ENCODE results near the gene TNS4. TPM values are rescaled to one million over a fixed set of nuclear protein-coding genes. Genes with fewer than 3 reads are reported as not detected.

The TNS4 gene
- total RNA-seq, 1 experiment from 2014 or later, result not detected

GRCh38 chr17:40500709-40501108 is 714 bp downstream of the TNS4 start:
- DNase-seq (ENCODE audit: low read depth), result no peak
- in situ Hi-C loops (cut with HindIII; ENCODE audit: low pct_unique_long_range_greater_than_20kb, low sequenced_read_pairs), result no loop called here

DNA sequence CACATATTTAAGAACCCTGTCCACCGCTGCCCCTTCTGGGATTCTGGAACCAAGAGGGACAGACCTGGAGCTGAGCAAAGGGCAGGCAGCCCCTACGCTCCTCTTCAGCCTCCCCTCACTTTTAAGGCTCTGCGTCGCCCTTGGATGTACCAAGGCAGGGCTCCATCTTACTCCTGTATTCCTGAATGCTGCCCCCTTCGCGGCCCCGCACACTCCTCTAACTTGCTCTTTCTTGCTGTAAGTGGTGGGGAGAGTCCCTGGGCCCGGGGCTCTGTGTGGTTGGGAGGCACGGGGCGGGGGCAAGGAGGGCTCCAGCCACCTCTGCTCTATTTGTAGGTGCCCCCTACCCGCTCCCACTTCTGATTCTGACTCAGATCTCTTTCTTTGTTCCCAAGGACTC is 1.2 kb downstream of the TNS4 start:
- DNase-seq (ENCODE audit: low read depth), result no peak
- in situ Hi-C loops (cut with HindIII; ENCODE audit: low pct_unique_long_range_greater_than_20kb, low sequenced_read_pairs), result no loop called here

- in situ Hi-C loops (cut with HindIII; ENCODE audit: low pct_unique_long_range_greater_than_20kb, low sequenced_read_pairs), result no loop called here
- DNase-seq (ENCODE audit: low read depth), result peak; percentile 62
These were observed 1.8 kb downstream of the TNS4 start for GRCh38 chr17:40499551-40500189.

GRCh38 chr17:40498281-40499084 is 2.9 kb downstream of the TNS4 start:
- peak; percentile 50 for DNase-seq (ENCODE audit: low read depth)
- in situ Hi-C loops (cut with HindIII; ENCODE audit: low pct_unique_long_range_greater_than_20kb, low sequenced_read_pairs), result no loop called here

- in situ Hi-C loops (cut with HindIII; ENCODE audit: low pct_unique_long_range_greater_than_20kb, low sequenced_read_pairs), result no loop called here
- DNase-seq (ENCODE audit: low read depth), result no peak
These were observed 3.7 kb downstream of the TNS4 start for GRCh38 chr17:40497695-40498094.

GRCh38 chr17:40496634-40497420 is 4.6 kb downstream of the TNS4 start:
- in situ Hi-C loops (cut with HindIII; ENCODE audit: low pct_unique_long_range_greater_than_20kb, low sequenced_read_pairs), result no loop called here
- DNase-seq (ENCODE audit: low read depth), result no peak

- no peak for DNase-seq (ENCODE audit: low read depth)
- in situ Hi-C loops (cut with HindIII; ENCODE audit: low pct_unique_long_range_greater_than_20kb, low sequenced_read_pairs), result no loop called here
These were observed 5.3 kb downstream of the TNS4 start for GRCh38 chr17:40496170-40496569.

GRCh38 chr17:40495140-40495539 is 6.3 kb downstream of the TNS4 start:
- DNase-seq (ENCODE audit: low read depth), result no peak
- in situ Hi-C loops (cut with HindIII; ENCODE audit: low pct_unique_long_range_greater_than_20kb, low sequenced_read_pairs), result no loop called here

DNA sequence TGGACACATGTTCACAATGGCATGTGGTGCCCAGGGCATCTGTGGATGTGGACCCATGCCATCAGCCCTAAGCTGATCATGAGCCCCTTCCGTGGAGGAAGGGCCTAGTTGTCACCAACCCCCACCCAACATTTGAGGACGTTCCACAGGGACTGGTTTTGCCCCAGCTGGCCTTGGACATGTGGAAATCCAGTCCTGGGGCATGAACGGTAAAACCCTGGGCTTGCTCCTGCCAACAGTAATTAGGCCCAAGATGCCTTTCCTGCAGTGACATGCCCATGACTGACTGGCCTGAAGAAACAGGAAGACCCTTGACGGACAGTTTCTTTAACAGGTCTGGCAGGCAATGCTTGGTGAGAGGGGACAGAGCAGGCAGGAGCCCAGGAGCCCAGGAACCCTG is 7.7 kb downstream of the TNS4 start:
- in situ Hi-C loops (cut with HindIII; ENCODE audit: low pct_unique_long_range_greater_than_20kb, low sequenced_read_pairs), result no loop called here
- no peak for DNase-seq (ENCODE audit: low read depth)

DNA sequence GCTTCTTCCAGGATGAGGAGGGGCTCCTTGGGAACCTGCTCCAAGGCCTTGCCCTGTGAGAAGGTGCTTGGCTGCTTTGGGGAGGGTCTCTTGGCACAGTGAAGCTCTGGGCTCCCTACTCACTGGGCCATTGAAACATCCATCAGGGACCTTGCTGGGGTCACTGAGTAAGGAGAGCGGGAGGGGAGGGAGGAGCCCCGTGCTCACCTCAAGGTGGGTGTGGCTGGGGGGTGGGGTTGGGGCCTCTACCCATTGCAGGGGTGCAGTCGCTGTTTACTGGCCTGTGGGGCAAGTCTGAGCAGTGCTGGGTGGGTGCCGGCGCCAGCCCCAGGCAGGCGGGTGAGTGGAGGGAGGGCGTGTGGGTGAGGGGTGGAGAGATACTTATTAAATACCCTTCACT is 9.9 kb downstream of the TNS4 start:
- DNase-seq (ENCODE audit: low read depth), result no peak
- in situ Hi-C loops (cut with HindIII; ENCODE audit: low pct_unique_long_range_greater_than_20kb, low sequenced_read_pairs), result no loop called here

DNA sequence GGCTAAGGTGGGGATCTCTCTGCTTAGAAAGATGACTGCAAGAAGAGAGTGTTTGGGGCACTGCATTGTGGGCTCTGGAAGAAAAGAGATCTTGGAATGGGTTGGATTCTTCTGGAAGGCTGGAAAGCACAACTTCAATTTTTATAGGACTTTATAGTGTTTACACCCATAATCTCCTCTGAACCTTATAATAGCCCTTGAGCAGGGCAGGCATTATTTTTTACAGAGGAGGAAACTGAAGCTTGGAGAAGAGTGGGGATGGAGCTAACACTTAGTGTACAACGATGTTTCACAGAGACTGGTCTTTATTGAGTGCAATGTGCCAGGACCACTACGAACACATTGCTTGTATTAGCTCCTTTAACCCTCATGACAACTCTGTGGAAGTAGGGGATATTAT is 10.4 kb downstream of the TNS4 start:
- in situ Hi-C loops (cut with HindIII; ENCODE audit: low pct_unique_long_range_greater_than_20kb, low sequenced_read_pairs), result no loop called here
- no peak for DNase-seq (ENCODE audit: low read depth)

- in situ Hi-C loops (cut with HindIII; ENCODE audit: low pct_unique_long_range_greater_than_20kb, low sequenced_read_pairs), result no loop called here
- DNase-seq (ENCODE audit: low read depth), result peak; percentile 74
These were observed 11.1 kb downstream of the TNS4 start for GRCh38 chr17:40490289-40490853.

DNA sequence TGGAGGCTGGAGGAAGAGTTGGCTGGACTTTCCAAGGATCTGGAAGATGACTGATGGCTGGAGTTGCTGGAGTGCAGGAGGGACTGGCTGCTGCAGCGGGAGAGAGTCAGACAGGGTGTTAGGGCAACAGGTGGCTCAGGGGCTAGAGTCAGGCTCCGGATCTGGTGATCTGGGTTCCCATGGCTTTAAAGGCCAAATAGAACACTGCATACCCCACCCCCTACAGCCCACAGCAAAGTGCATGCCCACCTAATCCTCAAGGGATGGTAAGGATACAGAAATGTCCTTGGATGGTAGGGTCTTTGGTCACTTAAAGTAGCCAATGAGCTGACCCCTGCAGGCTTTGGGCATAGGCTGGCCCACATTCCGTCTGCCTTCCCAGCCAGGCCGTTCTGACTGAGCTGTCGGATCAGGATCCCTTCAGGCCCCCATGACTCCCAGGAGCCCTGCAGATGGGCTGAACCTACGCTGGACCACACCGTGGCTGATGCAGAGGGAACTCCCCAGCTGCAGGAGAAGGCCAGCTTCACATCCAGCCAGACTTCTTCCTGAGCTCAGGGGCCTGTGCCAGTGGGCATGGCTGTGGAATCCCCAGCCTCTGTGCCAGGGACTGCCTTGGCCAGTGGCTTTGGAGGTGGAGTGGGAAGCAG is 13.9 kb downstream of the TNS4 start:
- no peak for DNase-seq (ENCODE audit: low read depth)
- in situ Hi-C loops (cut with HindIII; ENCODE audit: low pct_unique_long_range_greater_than_20kb, low sequenced_read_pairs), result no loop called here

DNA sequence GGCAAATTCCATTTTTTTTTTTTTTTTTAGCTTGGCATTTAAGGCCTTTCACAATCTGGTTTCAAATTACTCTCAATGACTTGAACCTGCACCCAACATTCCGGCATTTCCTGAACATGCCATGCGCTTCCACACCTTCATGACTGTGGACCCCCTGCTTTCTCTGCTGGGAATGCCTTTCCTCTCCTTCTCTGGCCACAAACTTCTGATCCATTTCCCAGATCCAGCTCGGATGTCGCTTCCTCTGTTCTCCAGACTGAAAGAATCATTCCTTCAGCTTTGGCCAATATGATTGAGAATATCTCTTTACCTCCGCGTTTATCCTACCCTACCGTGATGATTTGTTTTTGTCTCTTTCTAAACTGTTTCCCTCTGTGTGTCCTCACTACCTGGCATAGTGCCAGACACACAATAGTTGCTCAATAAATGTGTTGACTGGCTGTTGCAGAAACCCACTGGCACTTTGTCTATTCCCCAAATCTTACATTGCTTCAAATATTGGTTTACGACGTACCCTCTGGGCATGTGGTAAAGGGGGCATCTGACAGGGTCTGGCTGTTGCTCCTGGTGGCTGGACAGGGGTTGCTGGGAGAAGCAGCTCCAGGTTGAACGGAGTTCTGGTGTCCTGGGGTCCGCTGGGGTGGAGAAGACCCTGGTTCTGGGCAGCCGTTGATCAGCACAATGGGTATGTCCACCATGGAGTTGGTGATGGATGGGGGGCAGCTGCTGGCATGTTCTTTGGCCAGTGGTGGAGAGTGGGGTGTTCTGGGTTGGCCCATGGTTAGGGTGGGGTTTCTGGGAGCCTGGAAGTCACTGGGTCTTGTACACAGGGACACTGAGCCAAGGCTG is 14.7 kb downstream of the TNS4 start:
- peak; percentile 20 for DNase-seq (ENCODE audit: low read depth)
- in situ Hi-C loops (cut with HindIII; ENCODE audit: low pct_unique_long_range_greater_than_20kb, low sequenced_read_pairs), result no loop called here

GRCh38 chr17:40485851-40486521 is 15.4 kb downstream of the TNS4 start:
- in situ Hi-C loops (cut with HindIII; ENCODE audit: low pct_unique_long_range_greater_than_20kb, low sequenced_read_pairs), result no loop called here

GRCh38 chr17:40484973-40485530 is 16.4 kb downstream of the TNS4 start:
- in situ Hi-C loops (cut with HindIII; ENCODE audit: low pct_unique_long_range_greater_than_20kb, low sequenced_read_pairs), result no loop called here
- no peak for DNase-seq (ENCODE audit: low read depth)

More at GRCh38 chr17:40485851-40486521, 15.4 kb downstream of the TNS4 start:
- peak; percentile 89 for DNase-seq (ENCODE audit: low read depth)
